ENCODE measurements around the gene NBDY.

The NBDY gene

DNA sequence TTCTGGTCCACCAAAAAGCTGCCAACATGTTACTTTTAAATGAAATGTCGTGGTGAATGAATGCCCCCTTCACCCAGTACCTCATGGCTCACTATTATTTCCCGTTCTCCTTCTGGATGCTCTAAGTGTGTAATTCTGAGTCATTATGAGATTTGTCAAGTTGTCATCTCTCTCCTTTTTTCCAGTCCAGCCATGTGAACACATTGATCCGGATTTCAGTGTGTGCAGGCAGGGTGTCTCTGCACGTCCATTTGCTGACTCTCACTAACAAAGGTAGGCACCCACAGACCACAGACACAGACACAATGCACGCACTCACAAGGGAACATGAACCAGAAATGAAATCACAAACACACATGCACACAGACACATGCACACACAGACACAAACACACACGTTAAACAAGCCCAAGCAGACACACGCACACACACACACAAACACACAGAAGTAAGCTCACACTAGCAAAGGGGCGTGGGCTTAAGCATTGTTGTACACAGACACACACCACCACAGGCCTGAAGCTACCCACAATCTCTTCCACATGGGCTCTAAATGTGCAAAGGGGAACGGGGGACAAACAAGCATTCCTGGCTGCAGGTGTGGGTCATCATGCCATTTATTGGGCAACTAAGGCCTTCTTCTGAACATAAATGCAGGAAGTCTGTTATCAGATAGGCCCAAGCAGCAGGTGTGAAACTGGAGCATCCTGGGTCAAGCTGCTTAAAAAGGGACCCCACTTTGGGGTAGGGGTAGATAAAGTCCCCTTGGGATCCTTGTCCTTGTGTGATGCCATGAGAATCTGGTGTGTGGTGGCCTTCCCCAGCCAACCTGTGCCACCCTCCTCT, 58.1 kb downstream of the NBDY start:
- DNase-seq: no peak

GRCh38 chrX:56787734-56788152, 58.7 kb downstream of the NBDY start:
- no peak for DNase-seq

DNA sequence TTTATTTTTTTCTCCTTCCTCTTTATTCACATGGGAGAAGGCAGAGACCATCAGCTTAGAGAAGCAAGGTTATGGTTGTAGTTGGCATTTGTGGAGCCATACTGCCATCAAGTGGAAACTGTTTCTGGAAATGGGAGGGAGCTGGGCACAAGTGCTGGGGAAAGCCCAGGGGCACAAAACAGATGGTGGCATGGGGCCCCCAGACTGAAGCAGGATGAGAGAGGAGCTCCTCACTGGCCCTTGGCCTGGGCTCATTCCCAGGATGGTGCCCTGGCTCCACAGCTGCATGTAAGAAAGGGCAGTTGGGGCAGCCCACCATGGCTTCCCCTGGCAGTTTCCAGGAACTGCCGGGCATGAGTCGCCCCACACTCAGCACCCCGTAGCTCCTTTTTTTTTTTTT, 59.2 kb downstream of the NBDY start:
- DNase-seq: no peak

- DNase-seq: no peak
These were observed 59.7 kb downstream of the NBDY start for GRCh38 chrX:56788717-56789122.

DNA sequence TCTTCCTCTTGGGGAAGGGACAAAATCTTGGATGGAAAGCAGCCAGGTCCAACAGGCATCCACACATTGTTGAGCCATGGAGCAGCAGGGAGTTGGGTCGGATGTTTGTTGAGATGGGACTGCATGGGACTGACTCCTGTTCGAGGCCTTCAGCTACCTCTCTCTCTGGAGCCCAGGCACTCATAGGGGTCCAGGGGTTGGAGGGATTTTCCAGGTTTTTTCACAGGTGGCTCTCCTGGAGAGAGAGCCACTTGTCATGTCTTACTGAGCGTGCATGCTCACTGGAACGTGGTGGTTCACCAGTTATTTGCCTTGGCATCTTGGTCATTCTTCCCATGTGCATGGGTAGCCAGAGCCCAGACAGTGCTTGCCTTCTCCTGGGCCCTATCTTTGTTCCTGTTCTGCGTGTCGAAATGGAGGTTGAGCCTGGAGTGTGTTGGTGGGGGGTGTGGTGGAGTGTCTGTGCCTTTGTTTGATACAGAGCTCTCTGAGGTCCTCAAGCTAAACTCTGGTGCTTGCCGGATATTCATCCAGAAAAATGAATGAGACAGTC, 60.6 kb downstream of the NBDY start:
- no peak for DNase-seq

- no peak for DNase-seq
These were observed 61.7 kb downstream of the NBDY start for GRCh38 chrX:56790778-56791177.

DNA sequence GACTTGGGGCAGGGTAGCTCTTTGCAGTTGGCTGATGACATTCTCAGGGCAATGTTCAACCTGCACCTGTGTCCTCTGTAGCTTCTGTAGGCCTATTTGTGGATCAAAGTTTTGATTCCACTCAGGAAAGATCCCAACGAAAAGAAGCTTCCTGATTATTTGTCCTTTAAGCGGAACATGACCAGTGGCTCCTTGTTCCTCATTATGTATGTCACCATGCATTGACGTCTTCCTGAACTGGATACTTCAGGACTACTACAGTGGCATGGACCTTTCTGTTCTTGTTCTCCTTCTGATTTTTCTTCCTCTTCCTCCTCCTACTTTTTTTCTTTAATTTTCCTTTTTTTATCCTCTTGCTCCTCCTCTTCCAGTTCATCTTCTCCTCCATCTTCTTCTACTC, 62.4 kb downstream of the NBDY start:
- DNase-seq: no peak

DNA sequence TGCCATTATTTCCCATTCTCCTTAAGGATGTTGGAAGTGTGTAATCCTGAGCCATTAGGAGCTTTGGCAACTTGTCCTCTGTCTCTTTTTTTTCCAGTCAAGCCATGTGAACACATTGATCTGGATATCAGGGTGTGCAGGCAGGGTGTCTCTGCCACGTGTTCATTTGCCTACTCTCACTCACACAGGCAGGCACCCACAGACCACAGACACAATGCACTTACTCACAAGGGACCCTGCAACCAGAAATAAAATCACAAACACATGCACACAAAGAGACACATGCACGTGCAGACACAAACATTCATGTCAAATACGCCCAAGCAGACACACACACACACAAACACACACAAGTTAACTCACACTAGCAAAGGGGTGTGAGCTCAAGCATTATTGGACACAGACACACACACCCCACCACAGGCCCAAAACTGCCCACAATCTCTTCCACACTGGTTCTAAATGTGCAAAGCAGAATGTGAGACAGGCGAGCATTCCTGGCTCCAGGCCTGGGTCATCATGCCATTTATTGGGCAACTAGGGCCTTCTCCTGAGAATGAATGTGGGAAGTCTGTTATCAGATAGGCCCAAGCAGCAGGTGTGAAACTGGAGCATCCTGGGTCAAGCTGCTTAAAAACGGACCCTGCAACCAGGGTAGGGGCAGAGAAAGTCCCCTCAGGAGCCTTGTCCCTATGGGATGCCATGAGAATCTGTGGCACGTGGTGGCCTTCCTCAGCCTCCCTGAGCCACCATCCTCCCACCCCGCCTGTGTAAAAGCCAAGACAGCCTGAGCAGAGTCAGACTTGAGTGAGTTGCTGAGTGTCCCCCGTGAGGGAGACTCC, 63.4 kb downstream of the NBDY start:
- DNase-seq: no peak

GRCh38 chrX:56793112-56793430, 64.0 kb downstream of the NBDY start:
- DNase-seq: no peak

- no peak for DNase-seq
These were observed 64.7 kb downstream of the NBDY start for GRCh38 chrX:56793521-56794320.

DNA sequence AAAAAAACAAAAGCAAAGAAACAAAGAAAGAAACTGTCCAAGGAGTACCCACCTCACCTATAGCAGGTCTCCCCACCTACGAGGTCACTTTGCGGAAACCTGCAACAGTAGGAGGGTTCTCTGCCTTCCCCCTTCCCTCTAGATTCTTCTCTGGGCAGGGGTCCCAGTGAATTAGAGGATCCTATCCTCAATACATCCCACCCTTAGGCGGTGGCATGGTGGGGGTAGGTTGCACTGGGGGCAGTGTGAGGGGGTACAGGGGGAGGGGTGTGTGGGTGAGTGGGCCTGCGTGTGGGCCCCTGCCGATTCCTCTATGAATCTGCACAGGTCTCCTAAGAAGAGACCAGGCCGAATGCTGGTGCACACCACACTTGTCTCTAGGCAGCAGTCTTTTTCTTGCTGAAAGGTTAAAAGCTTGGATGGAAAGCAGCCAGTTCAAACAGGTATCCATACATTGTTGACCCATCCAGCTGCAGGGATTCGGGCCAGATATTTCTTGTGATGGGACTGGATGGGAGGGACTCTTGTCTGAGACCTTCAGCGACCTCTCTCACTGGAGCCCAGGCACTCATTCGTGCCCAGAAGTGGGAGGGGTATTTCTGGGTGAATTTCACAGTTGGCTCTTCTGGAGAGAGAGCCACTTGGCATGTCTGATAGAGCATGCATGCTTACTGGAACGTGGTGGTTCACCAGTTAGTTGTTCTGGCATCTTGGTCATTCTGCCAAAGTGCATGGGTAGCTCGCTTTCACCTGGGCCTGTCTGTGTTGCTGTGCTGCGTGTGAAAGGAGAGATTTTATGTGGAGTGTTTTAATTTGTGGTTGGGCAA, 65.6 kb downstream of the NBDY start:
- no peak for DNase-seq

- no peak for DNase-seq
These were observed 66.3 kb downstream of the NBDY start for GRCh38 chrX:56795309-56795868.

- DNase-seq: no peak
These were observed 67.8 kb downstream of the NBDY start for GRCh38 chrX:56796641-56797395.

DNA sequence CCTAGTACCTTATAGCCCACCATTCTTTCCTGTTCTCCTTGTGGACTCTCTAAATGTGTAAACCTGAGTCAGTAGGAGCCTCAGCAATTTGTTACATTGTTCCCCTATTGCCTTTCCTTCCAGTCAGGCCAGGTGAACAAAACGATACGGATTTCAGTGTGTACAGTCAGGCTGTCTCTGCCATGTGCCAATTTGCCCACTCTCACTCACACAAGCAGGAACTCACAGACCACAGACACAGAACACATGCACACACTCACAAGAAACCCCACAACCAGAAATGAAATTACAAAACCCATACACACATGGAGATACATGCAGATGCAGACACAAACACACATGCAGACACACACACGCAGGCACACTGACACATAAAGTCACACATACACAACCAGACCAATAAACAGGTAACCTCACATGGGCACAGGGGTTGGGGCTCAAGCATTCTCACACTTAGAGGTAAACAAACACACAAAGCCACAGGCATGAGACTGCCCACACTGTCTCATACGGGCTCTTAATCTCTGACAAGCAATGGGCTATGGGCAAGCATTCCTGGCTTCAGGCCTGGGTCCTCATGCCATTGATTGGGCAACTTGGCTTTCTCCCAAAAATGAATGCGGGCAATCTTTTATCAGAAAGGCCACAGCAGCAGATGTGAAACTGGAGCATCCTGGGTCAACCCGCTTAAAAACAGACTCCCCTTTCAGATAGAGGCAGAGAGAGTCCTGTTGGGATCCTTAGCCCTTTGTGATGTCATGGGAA, 68.7 kb downstream of the NBDY start:
- no peak for DNase-seq

GRCh38 chrX:56798339-56798711, 69.3 kb downstream of the NBDY start:
- DNase-seq: no peak

DNA sequence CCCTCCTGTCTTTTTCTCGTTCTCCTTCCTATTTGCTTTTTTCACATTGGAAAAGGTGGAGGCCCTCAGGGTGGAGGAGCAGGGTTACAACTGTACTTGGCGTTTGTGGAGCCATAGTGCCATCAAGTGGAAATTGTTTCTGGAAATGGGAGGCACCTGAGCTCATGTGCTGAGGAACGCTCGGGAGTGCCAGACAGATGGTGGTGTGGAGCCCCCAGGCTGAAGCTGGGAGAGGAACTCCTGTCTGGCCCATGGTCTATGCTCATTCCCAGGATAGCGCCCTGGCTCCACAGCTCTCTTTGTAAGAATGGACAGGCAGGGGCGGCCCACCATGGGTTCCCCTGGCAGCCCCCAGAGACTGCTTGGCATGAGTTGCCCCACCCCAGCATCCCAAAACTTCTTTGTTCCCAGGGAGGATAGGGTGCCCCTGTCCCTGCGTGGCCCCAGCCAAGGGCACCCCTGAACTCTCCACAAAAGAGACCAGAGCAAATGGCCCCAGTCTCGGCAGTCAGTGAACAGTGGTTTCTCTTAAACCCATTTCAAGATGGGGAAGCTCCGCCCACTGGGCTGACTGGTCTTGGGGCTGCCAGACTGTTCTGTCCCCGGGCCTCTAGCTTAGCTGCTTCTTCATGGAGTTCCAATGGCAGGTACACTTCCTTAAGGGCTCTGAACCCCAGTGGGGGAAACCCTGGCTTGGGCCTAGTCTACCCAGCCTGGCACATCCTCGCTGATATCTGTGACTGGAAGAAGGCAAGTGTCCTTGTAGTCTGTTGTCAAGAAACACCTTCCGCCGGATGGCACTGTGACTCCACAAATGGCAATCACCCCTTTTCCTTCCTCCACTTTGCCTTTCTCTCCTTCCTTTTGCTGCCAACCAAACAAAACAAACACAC, 70.1 kb downstream of the NBDY start:
- DNase-seq: no peak

DNA sequence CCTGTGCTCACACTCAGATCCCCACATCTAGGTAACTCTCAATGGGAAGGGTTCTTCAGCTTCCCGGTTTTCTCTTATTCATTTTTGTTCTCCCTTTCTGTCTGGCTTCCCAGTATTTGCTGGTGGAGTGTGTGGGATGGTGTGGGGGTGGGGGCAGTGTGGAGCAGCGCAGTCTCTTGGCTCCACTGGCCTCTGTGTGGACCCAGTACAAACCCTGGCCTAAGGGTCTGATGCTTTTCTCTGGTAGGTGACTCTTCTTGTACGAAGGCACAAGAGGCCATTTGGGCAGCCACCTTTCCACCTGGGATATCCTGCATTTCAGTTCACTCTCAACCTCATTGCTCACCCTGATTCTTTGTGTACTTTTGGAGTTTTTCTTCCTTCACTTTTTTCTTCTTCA, 71.3 kb downstream of the NBDY start:
- no peak for DNase-seq

DNA sequence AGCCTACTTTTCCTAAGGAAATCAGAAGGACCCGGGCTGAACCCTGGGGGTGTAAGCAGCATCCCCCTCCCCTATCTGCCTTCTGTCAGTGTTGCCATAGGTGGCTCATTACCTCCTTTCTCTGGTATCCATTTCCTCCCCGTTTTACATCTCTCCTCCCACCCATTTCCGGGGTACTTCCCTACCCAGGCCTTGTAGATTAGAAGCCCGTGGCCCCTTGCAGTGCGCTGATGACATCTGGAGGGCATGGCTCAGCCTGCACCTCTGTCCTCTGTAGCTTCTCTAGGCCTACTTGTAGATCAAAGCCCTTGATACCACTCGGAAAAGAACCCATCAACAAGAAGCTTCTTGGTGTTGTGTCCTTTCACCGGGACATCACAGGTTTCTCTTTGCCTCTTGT, 71.8 kb downstream of the NBDY start:
- DNase-seq: peak; percentile 34

GRCh38 chrX:56802428-56802827, 73.4 kb downstream of the NBDY start:
- DNase-seq: no peak

Data from stimulated activated CD4-positive, alpha-beta T cell treated with anti-CD3 and anti-CD28 coated beads, Interleukin-12 subunit alpha, Interleukin-12 subunit beta, amount 100 ng/mL, for 4 hours (primary cell).